Muscle of arm (tissue), 12 donors: ENCODE data around the gene TSEN54. TPM values are rescaled to one million over a fixed set of nuclear protein-coding genes. Genes with fewer than 3 reads are reported as not detected.

ENCODE experiments used
- DNase-seq: peaks from one replicate; pipeline ENCODE4 v3.0.0-alpha.2; 2013
- polyA plus RNA-seq, 12 donors: library from polyadenylated mRNA; unstranded; fragments of 120-200 nt; gene quantifications; one replicate each; pipeline ENCODE4 v1.2.1, GENCODE V29; 2013; ENCODE audit not compliant: insufficient read length in 12 of 12

The TSEN54 gene
- polyA plus RNA-seq, 12 donors: 18.0 to 28.5 (median 20.9) TPM; not detected in 1

DNA sequence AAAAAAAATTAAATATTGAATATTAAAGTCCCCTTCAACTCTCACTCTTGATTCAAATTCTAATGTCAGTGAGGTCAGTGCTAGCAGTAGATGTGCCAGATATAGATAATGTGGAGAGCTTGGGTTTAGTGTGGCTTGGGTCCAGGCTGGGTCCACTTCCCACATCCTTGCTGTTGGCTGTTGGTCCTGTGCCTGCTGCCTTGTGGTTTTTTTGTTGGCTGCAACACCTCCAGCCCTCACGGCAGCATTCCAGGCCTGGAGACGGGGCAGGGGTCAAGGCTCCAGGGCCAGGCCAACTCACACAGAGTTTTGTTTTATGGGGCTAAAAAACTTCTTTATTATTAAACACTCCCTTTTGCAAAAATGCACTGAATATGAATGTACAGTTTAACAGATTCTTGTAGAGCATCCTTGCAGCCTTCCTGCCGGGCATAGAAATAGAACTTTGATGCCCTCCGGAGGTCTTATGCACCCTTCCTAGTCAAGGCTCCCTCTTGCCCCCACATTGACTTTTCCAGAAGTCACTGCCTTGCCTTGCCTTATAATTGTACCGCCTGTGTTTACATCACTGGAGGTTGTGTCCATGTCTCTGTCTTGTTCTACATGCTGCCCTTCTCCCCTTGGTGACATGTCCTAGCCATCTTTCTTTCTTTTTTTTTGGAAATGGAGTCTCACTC is 45.7 kb downstream of the TSEN54 start:
- DNase-seq: no peak

GRCh38 chr17:75563063-75563758 is 46.9 kb downstream of the TSEN54 start:
- DNase-seq: no peak

DNA sequence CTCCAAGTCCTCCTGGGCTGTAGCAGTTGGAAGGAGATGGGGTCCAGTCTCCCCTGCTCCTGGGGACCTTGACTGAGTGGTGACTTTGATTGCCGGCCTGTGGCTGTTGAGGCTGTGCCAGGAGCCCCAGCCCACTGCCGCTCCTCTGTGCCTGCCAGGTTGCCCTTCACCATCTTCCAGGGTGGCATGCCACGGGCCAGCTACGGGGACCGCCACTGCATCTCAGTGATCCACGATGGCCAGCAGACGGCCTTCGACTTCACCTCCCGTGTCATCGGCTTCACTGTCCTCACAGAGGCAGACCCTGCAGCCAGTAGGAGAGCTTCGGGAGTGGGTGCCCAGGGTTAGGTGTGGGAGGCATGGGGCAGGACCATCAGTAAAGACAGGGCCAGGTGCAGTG is 47.9 kb downstream of the TSEN54 start:
- no peak for DNase-seq

GRCh38 chr17:75565066-75565465 is 48.7 kb downstream of the TSEN54 start:
- DNase-seq: no peak

DNA sequence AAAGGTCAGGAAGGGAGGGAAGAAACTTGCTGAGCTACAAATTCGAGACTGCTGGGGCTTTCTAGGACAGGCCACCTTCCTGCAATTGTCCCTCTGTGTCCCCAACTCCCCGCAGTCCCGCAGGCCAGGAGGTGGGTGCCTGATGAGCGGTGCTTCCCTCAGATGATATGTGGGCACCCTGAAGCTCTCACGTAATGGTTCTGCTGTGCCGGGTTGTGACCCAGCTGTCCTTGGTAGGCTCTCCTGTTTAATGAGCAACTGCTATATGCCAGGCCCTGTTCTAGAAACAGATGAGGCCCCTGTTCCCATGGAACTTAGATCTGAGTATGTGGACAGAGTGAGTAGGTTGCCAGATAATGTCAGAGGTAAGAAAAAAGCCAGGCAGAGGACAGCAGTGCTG is 49.3 kb downstream of the TSEN54 start:
- no peak for DNase-seq

GRCh38 chr17:75566416-75566815 is 50.1 kb downstream of the TSEN54 start:
- DNase-seq: no peak

GRCh38 chr17:75566834-75567233 is 50.5 kb downstream of the TSEN54 start:
- no peak for DNase-seq

DNA sequence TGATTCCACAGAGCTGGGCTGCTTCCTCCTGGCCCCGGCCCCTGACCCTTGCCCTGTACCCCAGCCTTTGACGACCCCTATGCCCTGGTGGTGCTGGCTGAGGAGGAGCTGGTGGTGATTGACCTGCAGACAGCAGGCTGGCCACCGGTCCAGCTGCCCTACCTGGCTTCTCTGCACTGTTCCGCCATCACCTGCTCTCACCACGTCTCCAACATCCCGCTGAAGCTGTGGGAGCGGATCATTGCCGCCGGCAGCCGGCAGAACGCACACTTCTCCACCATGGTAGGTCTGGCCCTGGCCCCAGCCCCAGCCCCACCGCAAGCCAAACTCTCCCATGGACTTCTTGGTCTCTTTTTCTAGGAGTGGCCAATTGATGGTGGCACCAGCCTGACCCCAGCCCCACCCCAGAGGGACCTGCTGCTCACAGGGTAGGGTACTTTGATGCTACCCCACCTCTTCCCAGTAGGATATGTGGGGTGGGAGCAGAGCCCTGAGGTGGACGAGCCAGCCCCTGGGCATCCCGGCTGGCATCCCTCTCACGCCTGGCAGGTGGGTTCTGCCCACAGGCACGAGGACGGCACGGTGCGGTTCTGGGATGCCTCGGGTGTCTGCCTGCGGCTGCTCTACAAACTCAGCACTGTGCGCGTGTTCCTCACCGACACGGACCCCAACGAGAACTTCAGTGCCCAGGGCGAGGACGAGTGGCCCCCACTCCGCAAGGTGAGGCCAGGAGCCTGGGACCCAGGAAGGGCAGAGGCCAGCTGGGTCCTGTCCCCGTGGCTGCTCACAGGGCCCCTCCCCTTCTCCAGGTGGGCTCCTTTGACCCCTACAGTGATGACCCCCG is 52.3 kb downstream of the TSEN54 start:
- DNase-seq: no peak

- DNase-seq: no peak
Observed at GRCh38 chr17:75570034-75570676, 53.8 kb downstream of the TSEN54 start.

DNA sequence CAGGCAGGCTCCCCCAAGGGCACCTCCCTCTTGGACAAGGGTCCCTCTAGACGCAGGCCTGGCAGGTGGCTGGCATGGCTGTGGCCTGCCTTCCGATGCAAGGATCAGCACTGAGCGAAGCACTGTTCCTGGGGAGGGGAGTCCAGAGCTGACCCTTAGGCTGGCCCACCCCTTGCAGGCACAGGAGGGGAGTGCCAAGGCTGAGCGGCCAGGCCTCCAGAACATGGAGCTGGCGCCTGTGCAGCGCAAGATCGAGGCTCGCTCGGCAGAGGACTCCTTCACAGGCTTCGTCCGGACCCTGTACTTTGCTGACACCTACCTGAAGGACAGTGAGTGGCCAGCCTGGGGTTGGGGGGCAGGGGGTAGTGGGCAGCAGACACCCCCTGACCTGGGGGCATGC is 54.4 kb downstream of the TSEN54 start:
- no peak for DNase-seq

DNA sequence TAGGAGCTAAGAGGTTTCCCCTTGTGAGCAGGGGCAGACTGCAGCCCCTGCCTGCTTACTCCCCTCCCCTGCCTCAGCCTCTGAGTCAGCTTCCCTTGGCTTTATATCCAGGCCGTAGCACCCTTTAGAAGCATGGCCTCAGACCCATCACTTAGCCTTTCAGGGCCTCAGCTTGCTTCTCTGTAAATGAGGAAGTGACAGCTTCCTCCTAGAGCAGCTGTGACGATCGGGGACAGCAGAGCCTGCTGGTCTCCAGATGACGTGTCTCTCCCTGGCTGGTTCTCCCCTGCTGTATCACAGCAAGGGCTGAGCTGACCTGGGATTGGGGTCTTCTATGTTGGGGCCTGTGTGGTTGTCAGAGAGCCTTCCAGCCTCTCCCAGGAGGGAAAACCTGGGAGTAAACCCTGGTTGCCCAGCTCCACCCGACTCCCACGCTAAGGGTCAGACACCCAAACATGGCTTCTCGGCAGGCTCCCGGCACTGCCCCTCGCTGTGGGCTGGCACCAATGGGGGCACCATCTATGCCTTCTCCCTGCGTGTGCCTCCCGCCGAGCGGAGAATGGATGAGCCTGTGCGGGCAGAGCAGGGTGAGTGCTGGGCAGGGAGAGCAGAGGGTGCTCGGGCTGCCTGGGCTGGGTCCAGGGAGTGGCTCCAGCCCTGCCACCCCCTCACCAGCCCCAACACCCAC is 55.0 kb downstream of the TSEN54 start:
- no peak for DNase-seq

GRCh38 chr17:75571885-75572215 is 55.5 kb downstream of the TSEN54 start:
- no peak for DNase-seq

- no peak for DNase-seq
Observed at GRCh38 chr17:75572713-75573539, 56.6 kb downstream of the TSEN54 start.

GRCh38 chr17:75573540-75573957 is 57.2 kb downstream of the TSEN54 start:
- DNase-seq: no peak

GRCh38 chr17:75573994-75574393 is 57.7 kb downstream of the TSEN54 start:
- DNase-seq: no peak

Other genes with a start within 250 kb of the TSEN54 start
- 10 to 100 TPM in 9 of 12 donors, 1 to 10 TPM in 2, not detected in 1; 9.3 to 14.9 (median 12.2) TPM for gene MIF4GD, start 245.3 kb upstream of the TSEN54 start, polyA plus RNA-seq
- 1 to 10 TPM in 10 of 12 donors, not detected in 2; 4.1 to 7.5 (median 5.8) TPM for gene SLC25A19, start 227.1 kb upstream of the TSEN54 start, polyA plus RNA-seq
- 100 to 1,000 TPM; 114 to 448 (median 175) TPM for gene GRB2, start 110.8 kb upstream of the TSEN54 start, polyA plus RNA-seq
- 10 to 100 TPM in 11 of 12 donors, not detected in 1; 43.9 to 87.2 (median 57.4) TPM for gene TMEM94, start 59.9 kb upstream of the TSEN54 start, polyA plus RNA-seq
- 10 to 100 TPM in 11 of 12 donors, not detected in 1; 17.0 to 65.2 (median 20.7) TPM for gene CASKIN2, start 991 bp upstream of the TSEN54 start, polyA plus RNA-seq
- 10 to 100 TPM in 2 of 12 donors, 1 to 10 TPM in 9, not detected in 1; 2.1 to 58.8 (median 5.4) TPM for gene LLGL2, start 9.2 kb downstream of the TSEN54 start, polyA plus RNA-seq
- gene MYO15B, start 71.3 kb downstream of the TSEN54 start, polyA plus RNA-seq: 100 to 1,000 TPM in 6 of 12 donors, 10 to 100 TPM in 5, not detected in 1; 56.2 to 196 (median 104) TPM
- 10 to 100 TPM in 2 of 12 donors, 1 to 10 TPM in 9, not detected in 1; 5.3 to 12.2 (median 7.5) TPM for gene SMIM5, start 116.9 kb downstream of the TSEN54 start, polyA plus RNA-seq
- 10 to 100 TPM in 11 of 12 donors, not detected in 1; 12.3 to 36.8 (median 16.4) TPM for gene RECQL5, start 150.6 kb downstream of the TSEN54 start, polyA plus RNA-seq
- 100 to 1,000 TPM in 1 of 12 donors, 10 to 100 TPM in 10, not detected in 1; 66.0 to 125 (median 72.9) TPM for gene SAP30BP, start 150.8 kb downstream of the TSEN54 start, polyA plus RNA-seq
- 10 to 100 TPM in 3 of 12 donors, 1 to 10 TPM in 8, not detected in 1; 3.3 to 55.7 (median 5.9) TPM for gene ITGB4, start 204.9 kb downstream of the TSEN54 start, polyA plus RNA-seq
- gene GALK1, start 248.7 kb downstream of the TSEN54 start, polyA plus RNA-seq: 10 to 100 TPM in 11 of 12 donors, not detected in 1; 15.1 to 26.5 (median 21.0) TPM